ENCODE measurements around the gene VSIG1. TPM values are rescaled to one million over a fixed set of nuclear protein-coding genes. Genes with fewer than 3 reads are reported as not detected.

VSIG1 gene
- 0.09 TPM in 1 of 2 replicates, not detected in the other for total RNA-seq (ENCODE audit: low replicate concordance)

DNA sequence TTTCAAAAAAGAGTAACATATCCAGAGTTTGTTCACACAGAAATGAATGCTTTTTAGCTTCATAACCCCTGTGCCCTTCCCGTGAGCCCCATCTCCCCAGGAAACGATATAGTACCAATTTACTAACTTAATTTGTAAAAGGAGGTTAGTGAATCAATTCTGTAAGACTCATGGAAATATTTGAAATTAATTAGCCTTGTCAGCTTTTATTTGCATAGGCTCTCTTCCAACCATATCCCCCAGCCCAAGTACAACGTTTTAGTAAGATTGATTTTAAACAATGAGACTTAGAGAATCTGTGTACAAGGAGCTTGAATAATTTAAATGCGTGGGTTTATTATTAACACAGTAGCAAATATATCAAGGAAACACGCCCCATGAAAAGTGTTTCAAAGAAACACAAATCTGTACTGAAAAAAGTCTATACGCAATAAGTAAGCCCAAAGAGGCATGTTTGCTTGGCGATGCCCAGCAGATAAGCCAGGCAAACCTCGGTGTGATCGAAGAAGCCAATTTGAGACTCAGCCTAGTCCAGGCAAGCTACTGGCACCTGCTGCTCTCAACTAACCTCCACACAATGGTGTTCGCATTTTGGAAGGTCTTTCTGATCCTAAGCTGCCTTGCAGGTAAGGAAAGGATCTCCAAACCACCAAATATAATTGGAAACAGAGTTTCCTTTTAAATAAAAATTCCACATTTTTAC, at the start of gene VSIG1:
Gene VSIG1, plus strand, starts transcription at position 512 of the 703 bp plus-strand sequence. Its CDS starts 66 bp downstream, at position 578.
- no peak for DNase-seq (ENCODE audit: low read depth)
- TF ChIP-seq CTCF (IDR thresholded peaks at IDR 0.05; ENCODE audit: insufficient read depth, low read length): no peak

GRCh38 chrX:107996124-107996523, 48.7 kb upstream of the VSIG1 start:
- TF ChIP-seq CTCF (IDR thresholded peaks at IDR 0.05; ENCODE audit: insufficient read depth, low read length): no peak
- H3K4me3 ChIP-seq (ENCODE audit: low read depth, low read length): no peak overlapping the region
- no peak for DNase-seq (ENCODE audit: low read depth)

More for the DNA sequence above, at the start of gene VSIG1:
- H3K4me3 ChIP-seq (ENCODE audit: low read depth, low read length): no peak within 1 kb of the TSS

- no peak overlapping the region for H3K4me3 ChIP-seq (ENCODE audit: low read depth, low read length)
- TF ChIP-seq CTCF (IDR thresholded peaks at IDR 0.05; ENCODE audit: insufficient read depth, low read length): no peak
- DNase-seq (ENCODE audit: low read depth): peak; percentile 7
These were observed 44.1 kb upstream of the VSIG1 start for GRCh38 chrX:108000751-108001150.

DNA sequence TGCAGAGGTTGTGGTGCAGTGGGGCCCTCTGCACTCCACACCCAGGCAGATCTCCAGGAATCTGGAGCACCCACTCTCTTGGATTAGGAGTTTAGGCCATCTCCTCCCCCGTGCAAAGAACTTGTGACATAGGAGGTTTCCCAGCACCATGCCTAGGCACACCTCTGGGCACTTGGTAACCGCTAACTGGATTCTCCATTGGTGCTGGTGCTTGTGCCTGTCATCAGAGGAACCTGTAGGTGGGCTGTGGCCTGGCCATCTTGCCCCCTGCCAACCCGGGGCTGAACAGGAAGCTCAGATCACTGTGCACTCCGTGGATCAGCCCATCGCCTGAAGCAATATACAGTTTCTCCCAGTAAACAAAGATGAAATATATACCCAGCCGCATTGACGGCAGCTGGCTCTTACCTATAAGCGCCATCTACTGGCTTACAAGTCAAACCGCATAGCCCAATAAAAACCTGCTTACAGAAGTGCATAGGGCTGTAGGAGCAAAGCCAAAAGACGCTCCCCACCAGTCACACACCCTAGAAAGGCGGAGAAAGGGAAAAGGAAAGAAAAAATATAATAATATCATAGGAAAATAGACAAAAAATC, 43.5 kb upstream of the VSIG1 start:
- peak; percentile 57 for TF ChIP-seq CTCF (IDR thresholded peaks at IDR 0.05; ENCODE audit: insufficient read depth, low read length)
- no peak overlapping the region for H3K4me3 ChIP-seq (ENCODE audit: low read depth, low read length)
- DNase-seq (ENCODE audit: low read depth): peak; percentile 41

DNA sequence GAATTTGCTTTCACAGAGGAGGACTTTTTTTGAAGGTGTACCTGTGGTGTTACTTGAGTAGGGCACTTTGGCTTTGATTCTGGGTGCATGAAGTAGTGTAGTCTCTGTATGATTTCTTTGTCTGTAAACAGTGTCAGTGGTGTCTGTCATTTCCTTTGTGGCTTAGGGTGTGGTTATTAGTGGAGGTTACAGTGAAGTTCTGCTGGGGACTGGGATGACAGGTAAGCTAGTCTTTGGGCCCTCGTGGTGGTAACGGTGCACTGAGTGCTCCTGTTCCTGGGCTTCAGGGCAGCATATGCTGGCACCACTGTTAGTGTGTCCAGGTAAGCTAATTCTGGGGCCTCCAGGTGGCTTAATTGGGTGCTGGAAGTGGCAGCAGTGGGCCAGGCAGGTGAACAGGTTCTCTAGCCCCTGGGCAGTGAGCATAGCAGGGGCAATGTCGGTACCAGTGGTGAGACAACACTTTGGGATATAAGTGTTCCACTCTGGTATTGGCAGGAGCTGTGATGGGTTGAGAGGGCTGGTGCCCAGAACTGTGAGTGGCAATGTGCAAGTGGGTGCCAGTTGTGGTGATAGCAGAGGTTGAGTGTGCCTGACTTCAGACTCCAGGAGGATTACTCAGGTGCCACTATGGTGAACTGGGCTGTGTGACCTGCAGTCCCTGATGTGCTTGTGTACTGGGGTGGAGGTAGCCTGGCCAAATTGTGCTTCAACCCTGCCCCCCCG, 26.0 kb upstream of the VSIG1 start:
- DNase-seq (ENCODE audit: low read depth): no peak
- TF ChIP-seq CTCF (IDR thresholded peaks at IDR 0.05; ENCODE audit: insufficient read depth, low read length): no peak
- no peak overlapping the region for H3K4me3 ChIP-seq (ENCODE audit: low read depth, low read length)

- no peak for DNase-seq (ENCODE audit: low read depth)
- TF ChIP-seq CTCF (IDR thresholded peaks at IDR 0.05; ENCODE audit: insufficient read depth, low read length): no peak
- H3K4me3 ChIP-seq (ENCODE audit: low read depth, low read length): no peak overlapping the region
These were observed 25.4 kb upstream of the VSIG1 start for GRCh38 chrX:108019382-108019875.
